ENCODE measurements around the gene TMCC1. TPM values are rescaled to one million over a fixed set of nuclear protein-coding genes. Genes with fewer than 3 reads are reported as not detected.

The TMCC1 gene
- total and polyA plus RNA-seq, 2 donors (not counting 1 experiment from before 2014, with no cell fraction given), result 8.5 to 32.2 TPM

DNA sequence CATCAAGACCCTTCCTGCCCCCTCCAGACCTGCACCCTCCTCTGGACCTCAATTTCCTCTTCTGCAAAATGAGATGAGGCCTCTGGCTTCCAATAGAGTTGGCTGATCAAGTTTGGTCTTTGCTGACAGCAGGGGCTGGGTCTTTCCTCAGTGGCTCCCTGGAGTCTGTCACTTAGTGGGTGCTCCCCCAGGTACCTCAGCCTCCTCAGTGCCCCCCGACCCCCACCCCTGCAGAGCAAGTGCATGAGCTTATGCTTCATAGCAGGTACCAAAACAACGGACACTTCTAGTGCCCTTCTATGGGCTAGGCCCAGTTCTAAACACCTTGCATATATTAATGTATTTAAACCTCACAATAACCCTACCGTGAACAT lies 280.2 kb downstream of the TMCC1 start:
- DNase-seq, result no peak
- Mint-ChIP-seq H3K27ac (no peak overlapping the region), H3K27me3 (peaks cover 9% of the 10 kb centered on the region), H3K4me1 (peaks cover 2% of the 10 kb centered on the region), H3K9me3 (ENCODE audit: insufficient read depth) (no peaks in the 10 kb centered on the region), H3K4me3 (no peak overlapping the region)
- H3K27ac ChIP-seq (ENCODE audit: low read length in 2 of 2), result no peak overlapping the region
- H3K9ac ChIP-seq (ENCODE audit: low read length), result no peak overlapping the region
- ChIA-PET CTCF (interaction anchor here (1.5 kb wide), 1 partner anchor 19 kb away, joined by 3 read pairs; no protein-coding TSS in a partner anchor), POLR2A (no interaction called here)
- H3K36me3 ChIP-seq (replicated peaks in 1 of 2; ENCODE audit: control extremely low read depth in 1 of 2, control insufficient read depth in 1 of 2, extremely low read depth in 1 of 2, insufficient read depth in 2 of 2, low read length in 1 of 2), result no peaks in the 10 kb centered on the region
- H3K79me2 ChIP-seq (ENCODE audit: control insufficient read depth, insufficient read depth, low read length), result no peaks in the 10 kb centered on the region
- no CpG with 5 or more reads among the region's 3 CpGs for WGBS (ENCODE audit: insufficient coverage)
- H3K9me3 ChIP-seq (ENCODE audit: control extremely low read depth in 1 of 3, control insufficient read depth in 2 of 3, insufficient read depth in 1 of 3, low read length in 2 of 3), result peaks cover 0 to 3% (median 0%) of the 10 kb centered on the region in 3 donors
- TF ChIP-seq, protein P1, sequence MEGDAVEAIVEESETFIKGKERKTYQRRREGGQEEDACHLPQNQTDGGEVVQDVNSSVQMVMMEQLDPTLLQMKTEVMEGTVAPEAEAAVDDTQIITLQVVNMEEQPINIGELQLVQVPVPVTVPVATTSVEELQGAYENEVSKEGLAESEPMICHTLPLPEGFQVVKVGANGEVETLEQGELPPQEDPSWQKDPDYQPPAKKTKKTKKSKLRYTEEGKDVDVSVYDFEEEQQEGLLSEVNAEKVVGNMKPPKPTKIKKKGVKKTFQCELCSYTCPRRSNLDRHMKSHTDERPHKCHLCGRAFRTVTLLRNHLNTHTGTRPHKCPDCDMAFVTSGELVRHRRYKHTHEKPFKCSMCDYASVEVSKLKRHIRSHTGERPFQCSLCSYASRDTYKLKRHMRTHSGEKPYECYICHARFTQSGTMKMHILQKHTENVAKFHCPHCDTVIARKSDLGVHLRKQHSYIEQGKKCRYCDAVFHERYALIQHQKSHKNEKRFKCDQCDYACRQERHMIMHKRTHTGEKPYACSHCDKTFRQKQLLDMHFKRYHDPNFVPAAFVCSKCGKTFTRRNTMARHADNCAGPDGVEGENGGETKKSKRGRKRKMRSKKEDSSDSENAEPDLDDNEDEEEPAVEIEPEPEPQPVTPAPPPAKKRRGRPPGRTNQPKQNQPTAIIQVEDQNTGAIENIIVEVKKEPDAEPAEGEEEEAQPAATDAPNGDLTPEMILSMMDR (IDR thresholded peaks at IDR 0.05), result no peak
- peaks cover 0 to 18% (median 6%) of the 10 kb centered on the region in 4 experiments for H3K27me3 ChIP-seq (replicated peaks in 1 of 4; ENCODE audit: control extremely low read depth in 1 of 4, control insufficient read depth in 3 of 4, insufficient read depth in 4 of 4, low read length in 3 of 4)
- H3K4me2 ChIP-seq (replicated peaks; ENCODE audit: low read depth, low read length, poor library complexity, severe bottlenecking), result no peak overlapping the region
- H2AFZ ChIP-seq (ENCODE audit: insufficient read depth, low read depth, low read length, poor library complexity, severe bottlenecking), result no peak overlapping the region
- intact Hi-C loops (cut with micrococcal nuclease), result no loop called here
- no peak for ATAC-seq (ENCODE audit: low read depth)
- H3K4me3 ChIP-seq (ENCODE audit: control extremely low read depth in 1 of 5, extremely low read depth in 1 of 5, insufficient read depth in 1 of 5, low read depth in 2 of 5, low read length in 4 of 5), result no peak overlapping the region
- peaks cover 1 to 3% of the 10 kb centered on the region in 2 donors for H3K4me1 ChIP-seq (ENCODE audit: control insufficient read depth in 2 of 2, insufficient read depth in 2 of 2, low read length in 2 of 2)
- H4K20me1 ChIP-seq (ENCODE audit: control insufficient read depth, insufficient read depth, low read length, poor library complexity, severe bottlenecking), result no peaks in the 10 kb centered on the region

DNA sequence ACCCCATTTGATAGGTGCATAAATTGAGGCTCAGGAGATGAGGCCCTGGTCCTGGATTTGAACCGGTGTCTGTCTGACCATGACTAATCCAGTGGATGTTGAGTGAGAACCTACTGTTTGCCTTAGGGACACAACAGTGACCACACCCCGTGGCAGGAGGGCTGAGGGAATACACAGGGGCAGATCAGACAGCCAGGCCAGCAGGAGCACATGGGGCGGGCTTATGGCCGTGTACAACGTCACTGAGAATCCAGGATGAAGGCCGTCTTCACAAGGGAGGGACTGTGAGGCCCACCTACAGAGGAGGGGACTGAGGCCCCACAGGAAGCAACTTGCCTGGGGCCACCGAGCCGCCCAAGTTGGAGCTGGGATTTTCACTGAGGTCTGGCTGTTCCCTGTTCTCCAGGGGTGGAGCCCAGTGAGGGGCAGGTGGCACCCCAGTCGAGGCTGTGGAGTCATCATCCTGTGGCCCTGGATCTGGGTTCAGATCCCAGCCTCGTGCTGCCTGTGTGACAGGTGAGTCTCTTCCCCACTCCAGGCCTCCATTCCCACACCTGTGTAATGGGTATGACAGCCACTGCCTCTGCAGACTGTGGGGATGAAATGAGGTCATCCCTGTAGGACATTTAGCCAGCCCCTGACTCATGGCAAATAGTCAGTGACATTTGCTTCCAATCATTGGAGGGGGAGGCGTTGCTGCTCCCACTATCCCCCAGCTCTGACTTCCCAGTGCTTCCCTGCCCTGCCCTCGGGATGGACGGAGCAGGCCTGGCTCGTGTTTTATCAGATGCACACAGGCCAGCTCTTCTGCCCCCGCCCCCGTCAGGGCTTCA lies 280.8 kb downstream of the TMCC1 start:
- no peaks in the 10 kb centered on the region for H3K36me3 ChIP-seq (replicated peaks in 1 of 2; ENCODE audit: control extremely low read depth in 1 of 2, control insufficient read depth in 1 of 2, extremely low read depth in 1 of 2, insufficient read depth in 2 of 2, low read length in 1 of 2)
- H3K27ac Mint-ChIP-seq, result no peak overlapping the region
- H3K79me2 ChIP-seq (ENCODE audit: control insufficient read depth, insufficient read depth, low read length), result no peaks in the 10 kb centered on the region
- H3K4me1 ChIP-seq (ENCODE audit: control insufficient read depth in 2 of 2, insufficient read depth in 2 of 2, low read length in 2 of 2), result no peaks in the 10 kb centered on the region
- H3K27me3 Mint-ChIP-seq, result peaks cover 10% of the 10 kb centered on the region
- no peak overlapping the region for H3K4me2 ChIP-seq (replicated peaks; ENCODE audit: low read depth, low read length, poor library complexity, severe bottlenecking)
- ATAC-seq (ENCODE audit: low read depth) (no peak), DNase-seq (no peak)
- no peak overlapping the region for H2AFZ ChIP-seq (ENCODE audit: insufficient read depth, low read depth, low read length, poor library complexity, severe bottlenecking)
- H3K4me3 ChIP-seq (ENCODE audit: control extremely low read depth in 1 of 5, extremely low read depth in 1 of 5, insufficient read depth in 1 of 5, low read depth in 2 of 5, low read length in 4 of 5), result no peak overlapping the region
- POLR2A ChIA-PET, result no interaction called here
- intact Hi-C loops (cut with micrococcal nuclease), result no loop called here
- peaks cover 0 to 3% (median 0%) of the 10 kb centered on the region in 3 donors for H3K9me3 ChIP-seq (ENCODE audit: control extremely low read depth in 1 of 3, control insufficient read depth in 2 of 3, insufficient read depth in 1 of 3, low read length in 2 of 3)
- WGBS (ENCODE audit: insufficient coverage), result 81% methylated on average over 14 of the region's 16 CpGs
- CTCF ChIA-PET, result no interaction called here
- no peak overlapping the region for H3K27ac ChIP-seq (ENCODE audit: low read length in 2 of 2)
- H3K4me3 Mint-ChIP-seq, result no peak overlapping the region
- peaks cover 2% of the 10 kb centered on the region for H3K4me1 Mint-ChIP-seq
- TF ChIP-seq EZH2 (IDR thresholded peaks at IDR 0.05; ENCODE audit: borderline replicate concordance, insufficient read depth, low read depth, low read length, poor library complexity, severe bottlenecking), result no peak
- TF ChIP-seq, protein P1 (IDR thresholded peaks at IDR 0.05), result no peak
- H3K27me3 ChIP-seq (replicated peaks in 1 of 4; ENCODE audit: control extremely low read depth in 1 of 4, control insufficient read depth in 3 of 4, insufficient read depth in 4 of 4, low read length in 3 of 4), result peaks cover 0 to 22% (median 7%) of the 10 kb centered on the region in 4 experiments
- no peaks in the 10 kb centered on the region for H4K20me1 ChIP-seq (ENCODE audit: control insufficient read depth, insufficient read depth, low read length, poor library complexity, severe bottlenecking)
- no peaks in the 10 kb centered on the region for H3K9me3 Mint-ChIP-seq (ENCODE audit: insufficient read depth)
- no peak overlapping the region for H3K9ac ChIP-seq (ENCODE audit: low read length)

All from B cell (primary cell).